Stimulated activated CD8-positive, alpha-beta memory T cell treated with anti-CD3 and anti-CD28 coated beads, Interleukin-12 subunit alpha, Interleukin-12 subunit beta, amount 100 ng/mL, for 4 hours (primary cell): ENCODE measurements around the gene ZSCAN5A.
"Not testable (repeated sequence)": the region's sequence is repeated elsewhere in the genome, so short reads cannot be mapped to it uniquely, and the experiment has no call there.

ENCODE experiments used
- DNase-seq: peaks from one replicate; pipeline ENCODE4 v3.0.0-alpha.2; 2020; ENCODE audit warnings: low read depth

The ZSCAN5A gene, protein sequence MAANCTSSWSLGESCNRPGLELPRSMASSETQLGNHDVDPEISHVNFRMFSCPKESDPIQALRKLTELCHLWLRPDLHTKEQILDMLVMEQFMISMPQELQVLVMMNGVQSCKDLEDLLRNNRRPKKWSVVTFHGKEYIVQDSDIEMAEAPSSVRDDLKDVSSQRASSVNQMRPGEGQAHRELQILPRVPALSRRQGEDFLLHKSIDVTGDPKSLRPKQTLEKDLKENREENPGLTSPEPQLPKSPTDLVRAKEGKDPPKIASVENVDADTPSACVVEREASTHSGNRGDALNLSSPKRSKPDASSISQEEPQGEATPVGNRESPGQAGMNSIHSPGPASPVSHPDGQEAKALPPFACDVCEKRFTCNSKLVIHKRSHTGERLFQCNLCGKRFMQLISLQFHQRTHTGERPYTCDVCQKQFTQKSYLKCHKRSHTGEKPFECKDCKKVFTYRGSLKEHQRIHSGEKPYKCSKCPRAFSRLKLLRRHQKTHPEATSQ

DNA sequence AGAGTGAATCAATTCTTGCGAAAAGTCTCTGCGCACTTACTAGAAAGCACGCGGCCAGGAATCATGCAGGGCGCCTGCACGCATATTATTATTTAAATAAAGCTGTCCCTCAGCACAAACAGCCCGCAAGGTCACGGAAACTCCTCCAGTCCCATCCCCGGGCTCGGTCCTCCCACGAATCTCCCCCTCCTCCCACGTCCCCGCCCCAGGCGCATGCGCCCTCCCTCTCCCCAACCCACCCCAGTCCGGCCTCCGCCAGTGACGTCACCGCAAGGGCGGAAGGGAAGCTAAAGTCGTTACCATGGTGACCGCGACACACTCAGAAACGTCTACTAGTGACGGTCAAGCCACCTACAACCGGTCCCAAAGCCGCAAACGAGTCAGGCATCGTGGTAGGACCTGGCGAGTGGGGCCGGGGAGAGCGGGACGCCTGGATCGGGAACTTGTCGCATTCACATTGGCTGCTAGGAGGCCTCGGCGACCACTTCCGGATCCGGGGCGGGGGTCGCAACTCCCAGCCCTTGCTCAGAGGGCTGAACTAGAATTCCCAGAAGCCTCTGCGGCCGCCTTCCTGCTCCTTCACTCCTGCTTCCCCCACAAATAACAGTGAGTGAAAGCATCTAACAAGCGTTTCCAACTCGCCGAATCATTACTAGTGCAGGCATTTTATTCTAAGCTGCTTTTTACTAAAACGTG, at the start of gene ZSCAN5A:
Gene ZSCAN5A, minus strand, starts transcription at position 459 of the 696 bp plus-strand sequence. CDS start 89,793 bp downstream, outside the sequence.
- peak; percentile 97 for DNase-seq

GRCh38 chr19:56360841-56361240, 46.2 kb upstream of the ZSCAN5A start:
- no peak for DNase-seq

DNA sequence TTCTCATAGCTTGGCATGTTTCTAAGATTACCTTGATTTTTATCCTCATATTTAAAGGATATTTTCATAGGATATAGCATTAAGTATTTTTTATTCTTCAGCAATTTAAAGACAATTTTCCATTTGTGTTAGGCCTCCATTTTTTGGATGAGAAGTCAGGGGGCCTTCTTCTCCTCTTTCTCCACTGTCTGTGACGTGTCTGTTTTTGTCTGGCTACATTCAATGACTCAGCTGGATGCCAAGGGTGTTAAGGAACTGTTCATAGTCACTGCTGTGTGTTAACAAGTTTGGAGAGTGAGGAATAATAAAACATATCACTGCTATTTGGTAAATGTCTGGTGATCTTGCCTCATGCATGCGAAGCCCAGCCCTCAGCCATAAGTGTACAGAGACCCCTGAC, 42.3 kb upstream of the ZSCAN5A start:
- DNase-seq, result no peak

- no peak for DNase-seq
These were observed 40.9 kb upstream of the ZSCAN5A start for GRCh38 chr19:56355517-56355916.

DNA sequence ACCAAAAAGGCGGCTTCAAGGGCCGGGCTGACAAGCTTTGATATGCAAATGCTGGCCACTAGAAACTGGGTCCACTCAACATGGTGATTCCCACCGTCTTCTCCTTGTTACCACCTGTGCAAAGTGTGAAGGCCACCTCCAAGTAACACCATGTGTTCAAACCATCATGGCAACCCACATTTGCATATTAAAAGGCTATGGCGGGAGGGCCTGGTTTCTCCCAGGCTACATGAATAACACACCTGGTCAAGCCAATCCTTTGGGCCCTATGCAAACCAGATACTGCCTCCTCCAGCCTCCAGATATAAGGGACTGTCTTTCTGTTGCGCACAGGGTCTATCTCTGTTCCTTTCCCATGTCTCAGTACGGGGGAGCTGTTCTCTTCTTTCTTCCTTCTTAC, 36.6 kb upstream of the ZSCAN5A start:
- no peak for DNase-seq

DNA sequence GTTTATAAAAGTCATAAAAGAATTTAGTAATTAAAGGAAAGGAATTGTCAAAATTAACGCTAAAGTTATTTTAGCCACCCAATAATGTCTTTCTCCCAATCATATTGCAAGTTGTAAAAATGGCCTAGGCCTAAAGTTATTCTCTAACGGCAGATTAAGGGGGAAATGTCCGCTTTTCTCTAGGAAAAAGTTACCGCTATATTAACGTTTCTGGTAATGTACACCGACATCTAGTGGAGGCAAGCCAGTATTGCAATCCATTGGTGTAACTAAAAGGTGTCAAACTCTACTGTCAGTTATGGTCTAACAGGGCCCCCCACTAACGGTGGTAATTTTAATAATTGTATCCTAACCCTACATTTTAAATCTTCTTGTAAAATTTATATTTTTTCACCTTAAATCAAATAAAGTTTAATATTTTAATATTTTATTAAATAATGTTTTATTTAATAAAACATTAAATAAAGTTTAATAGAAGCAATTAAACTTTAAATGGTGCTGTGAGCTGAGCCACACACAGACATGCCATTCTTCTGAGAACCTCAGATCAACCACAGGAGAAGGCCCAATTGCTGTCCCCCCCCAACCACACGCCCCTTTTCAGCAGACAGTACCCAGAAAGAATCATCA, 35.9 kb upstream of the ZSCAN5A start:
- DNase-seq, result peak; percentile 5

- DNase-seq, result no peak
These were observed 33.7 kb upstream of the ZSCAN5A start for GRCh38 chr19:56348289-56348877.

GRCh38 chr19:56347163-56347778, 32.6 kb upstream of the ZSCAN5A start:
- no peak for DNase-seq

DNA sequence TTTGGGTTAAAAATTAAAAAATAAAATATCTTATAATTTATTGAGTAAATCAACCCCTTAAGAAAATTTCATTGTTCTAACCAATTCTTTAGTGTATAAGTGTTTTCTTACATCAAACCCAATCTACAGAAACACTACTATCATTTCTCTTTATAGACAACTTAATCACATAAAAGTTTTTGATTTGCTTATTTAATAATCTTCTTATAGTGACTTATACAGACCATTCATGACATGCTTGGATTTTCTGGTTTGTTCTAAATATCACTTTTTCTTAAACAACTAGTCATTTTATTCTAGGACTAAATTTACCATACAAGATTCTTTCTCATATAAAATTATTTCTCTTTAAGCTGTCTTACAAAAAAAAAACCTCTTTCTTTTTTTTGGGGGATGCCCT, 27.3 kb upstream of the ZSCAN5A start:
- DNase-seq, result no peak

DNA sequence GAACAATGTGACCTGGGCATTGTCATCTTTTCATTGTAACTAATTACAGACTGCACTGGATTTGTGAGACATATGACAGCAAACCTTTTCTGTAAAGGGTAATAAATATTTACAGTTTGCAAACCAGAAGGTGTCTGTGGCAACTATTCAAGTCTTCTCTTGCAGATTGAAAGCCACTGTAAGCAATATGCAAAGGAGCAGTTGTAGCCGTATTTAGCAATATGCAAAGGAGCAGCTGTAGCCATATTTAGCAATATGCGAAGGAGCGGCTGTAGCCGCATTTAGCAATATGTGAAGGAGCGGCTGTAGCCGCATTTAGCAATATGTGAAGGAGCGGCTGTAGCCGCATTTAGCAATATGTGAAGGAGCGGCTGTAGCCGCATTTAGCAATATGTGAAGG, 24.4 kb upstream of the ZSCAN5A start:
- DNase-seq, result not testable (repeated sequence)

DNA sequence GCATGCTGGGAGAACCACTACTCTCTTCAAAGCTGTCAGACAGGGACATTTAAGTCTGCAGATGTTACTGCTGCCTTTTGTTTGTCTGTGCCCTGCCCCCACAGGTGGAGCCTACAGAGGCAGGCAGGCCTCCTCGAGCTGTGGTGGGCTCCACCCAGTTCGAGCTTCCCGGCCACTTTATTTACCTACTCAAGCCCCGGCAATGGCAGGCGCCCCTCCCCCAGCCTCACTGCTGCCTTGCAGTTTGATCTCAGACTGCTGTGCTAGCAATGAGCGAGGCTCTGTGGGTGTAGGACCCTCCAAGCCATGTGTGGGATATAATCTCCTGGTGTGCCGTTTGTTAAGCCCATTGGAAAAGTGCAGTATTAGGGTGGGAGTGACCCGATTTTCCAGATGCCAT, 22.4 kb upstream of the ZSCAN5A start:
- not testable (repeated sequence) for DNase-seq

- not testable (repeated sequence) for DNase-seq
These were observed 20.7 kb upstream of the ZSCAN5A start for GRCh38 chr19:56335371-56335770.

GRCh38 chr19:56333506-56333905, 18.9 kb upstream of the ZSCAN5A start:
- no peak for DNase-seq

DNA sequence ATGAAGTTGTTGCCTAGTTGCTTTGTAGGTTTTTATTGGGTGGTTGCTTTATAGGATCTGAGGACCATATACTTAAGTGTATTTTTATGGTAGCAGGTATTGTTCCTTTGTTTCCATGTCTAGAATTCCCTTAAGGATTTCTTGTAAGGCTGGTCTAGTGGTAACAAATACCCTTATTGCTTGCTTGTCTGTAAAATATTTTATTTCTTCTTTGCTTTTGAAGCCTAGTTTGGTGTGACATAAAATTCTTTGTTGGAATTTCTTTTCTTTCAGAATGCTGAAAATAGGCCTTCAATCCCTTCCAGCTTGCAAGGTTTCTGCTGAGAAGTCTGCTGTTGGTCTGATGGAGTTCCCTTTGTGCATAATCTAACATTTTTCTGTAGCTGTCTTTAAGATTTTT, 18.1 kb upstream of the ZSCAN5A start:
- no peak for DNase-seq

GRCh38 chr19:56324436-56324835, 9.8 kb upstream of the ZSCAN5A start:
- DNase-seq, result no peak

DNA sequence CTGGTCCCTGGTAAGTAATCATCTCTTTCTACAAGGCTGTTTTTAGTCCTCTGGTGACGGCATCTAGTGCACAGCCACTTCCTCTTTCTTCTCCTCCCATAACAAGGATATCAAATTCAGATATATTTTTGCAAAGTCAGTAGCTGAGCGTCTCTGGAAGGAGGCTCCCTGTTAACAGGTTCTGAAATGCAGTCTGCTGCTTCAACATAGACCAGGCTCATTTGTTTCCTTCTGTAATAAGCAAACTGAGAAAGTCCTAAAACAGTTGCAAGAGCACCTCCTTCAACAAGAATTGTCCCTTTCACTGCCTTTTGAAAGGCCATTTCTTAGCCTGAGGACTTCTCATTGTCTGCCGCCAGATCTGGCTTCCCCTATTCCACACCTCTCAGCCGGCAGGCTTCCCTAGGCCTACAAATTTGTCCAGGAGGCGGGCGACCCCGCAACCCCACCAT, 7.4 kb upstream of the ZSCAN5A start:
- DNase-seq, result no peak

- no peak for DNase-seq
These were observed 6.8 kb upstream of the ZSCAN5A start for GRCh38 chr19:56321254-56321988.

- no peak for DNase-seq
These were observed 5.4 kb upstream of the ZSCAN5A start for GRCh38 chr19:56319991-56320390.

- DNase-seq, result no peak
These were observed 3.1 kb upstream of the ZSCAN5A start for GRCh38 chr19:56317749-56318148.

DNA sequence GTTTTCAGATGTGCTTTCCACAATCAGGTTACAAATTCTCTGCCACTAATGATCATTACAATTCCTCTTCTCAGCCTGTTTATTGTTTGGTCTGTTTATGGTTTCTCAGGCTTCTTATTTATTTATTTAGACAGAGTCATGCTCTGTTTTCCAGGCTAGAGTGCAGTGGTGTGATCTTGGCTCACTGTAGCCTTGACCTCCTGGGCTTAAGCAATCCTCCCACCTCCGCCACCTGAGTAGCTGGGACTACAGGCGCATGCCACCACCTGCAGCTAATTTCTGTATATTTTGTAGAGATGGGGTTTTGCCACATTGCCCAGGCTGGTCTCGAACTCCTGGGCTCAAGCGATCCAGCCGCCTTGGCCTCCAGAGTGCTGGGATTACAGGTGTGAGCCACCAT, 2.1 kb upstream of the ZSCAN5A start:
- DNase-seq, result no peak
